ENCODE measurements around the gene TXK. TPM values are rescaled to one million over a fixed set of nuclear protein-coding genes. Genes with fewer than 3 reads are reported as not detected.

Gene TXK
- total RNA-seq, 1 donor from 2014 or later, result 0.50 TPM

DNA sequence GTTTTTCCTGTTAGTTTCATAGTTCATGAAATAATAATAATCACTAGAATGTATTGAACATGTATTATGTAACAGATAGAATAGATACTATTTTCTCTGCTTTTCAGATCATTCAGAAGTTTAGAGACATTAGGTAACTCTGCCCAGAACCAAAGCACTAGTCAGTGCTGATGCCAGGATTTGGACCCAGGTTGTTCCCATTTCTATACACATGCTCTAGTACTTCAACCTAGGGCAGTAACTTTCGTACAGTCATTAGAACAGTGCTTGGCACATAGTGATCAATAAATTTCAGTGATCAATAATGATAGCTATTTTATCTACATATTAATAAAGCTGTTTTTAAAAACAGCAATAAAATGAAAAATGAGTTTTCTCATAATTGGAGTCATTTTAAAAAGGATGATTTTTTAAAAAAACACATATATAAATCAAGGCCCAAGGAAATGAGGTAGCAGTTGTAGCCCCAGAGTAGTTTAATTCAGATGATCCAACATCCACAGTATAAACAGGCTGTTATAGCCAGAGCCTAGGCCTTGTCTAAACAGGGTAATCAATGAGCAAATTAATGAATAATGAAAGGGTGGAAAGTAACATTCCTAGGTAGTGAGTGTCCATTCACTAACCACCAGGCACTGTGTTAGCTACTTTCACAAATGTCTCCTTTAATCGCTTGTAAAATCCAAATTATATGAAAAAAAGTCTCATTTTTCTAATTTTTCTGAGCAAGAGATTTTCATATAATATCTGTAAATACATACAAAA is 25.6 kb downstream of the TXK start:
- Histone ChIP-seq H3K36me3 (ENCODE audit: insufficient read depth, low read length) (no peaks in the 10 kb centered on the region), H3K9me3 (ENCODE audit: insufficient read depth, low read depth, low read length) (no peaks in the 10 kb centered on the region), H3K4me1 (ENCODE audit: insufficient read depth, low read length) (no peaks in the 10 kb centered on the region), H3K4me2 (ENCODE audit: low read length) (no peak overlapping the region), H3K27me3 (ENCODE audit: insufficient read depth, low read length) (no peaks in the 10 kb centered on the region), H4K20me1 (ENCODE audit: insufficient read depth, low read length) (no peaks in the 10 kb centered on the region), H3K27ac (ENCODE audit: low read depth, low read length) (no peak overlapping the region), H3K4me3 (ENCODE audit: insufficient read depth, low read depth, low read length) (no peak overlapping the region), H3K9ac (ENCODE audit: low read length) (no peak overlapping the region), H2AFZ (ENCODE audit: low read depth, low read length) (no peak overlapping the region), H3K79me2 (ENCODE audit: insufficient read depth, low read length) (no peaks in the 10 kb centered on the region)
- Mint-ChIP-seq H3K4me1 (ENCODE audit: low read depth, unreplicated experiment) (peaks cover 11% of the 10 kb centered on the region), H3K36me3 (ENCODE audit: low read depth, unreplicated experiment) (no peaks in the 10 kb centered on the region), H3K27ac (ENCODE audit: unreplicated experiment) (no peak overlapping the region), H3K4me3 (ENCODE audit: unreplicated experiment) (no peak overlapping the region), H3K9me3 (ENCODE audit: unreplicated experiment) (no peaks in the 10 kb centered on the region), H3K27me3 (ENCODE audit: low read depth, unreplicated experiment) (no peaks in the 10 kb centered on the region)
- TF ChIP-seq EZH2 (IDR thresholded peaks at IDR 0.05; ENCODE audit: insufficient read depth, low read length), result no peak
- TF ChIP-seq, protein P1, sequence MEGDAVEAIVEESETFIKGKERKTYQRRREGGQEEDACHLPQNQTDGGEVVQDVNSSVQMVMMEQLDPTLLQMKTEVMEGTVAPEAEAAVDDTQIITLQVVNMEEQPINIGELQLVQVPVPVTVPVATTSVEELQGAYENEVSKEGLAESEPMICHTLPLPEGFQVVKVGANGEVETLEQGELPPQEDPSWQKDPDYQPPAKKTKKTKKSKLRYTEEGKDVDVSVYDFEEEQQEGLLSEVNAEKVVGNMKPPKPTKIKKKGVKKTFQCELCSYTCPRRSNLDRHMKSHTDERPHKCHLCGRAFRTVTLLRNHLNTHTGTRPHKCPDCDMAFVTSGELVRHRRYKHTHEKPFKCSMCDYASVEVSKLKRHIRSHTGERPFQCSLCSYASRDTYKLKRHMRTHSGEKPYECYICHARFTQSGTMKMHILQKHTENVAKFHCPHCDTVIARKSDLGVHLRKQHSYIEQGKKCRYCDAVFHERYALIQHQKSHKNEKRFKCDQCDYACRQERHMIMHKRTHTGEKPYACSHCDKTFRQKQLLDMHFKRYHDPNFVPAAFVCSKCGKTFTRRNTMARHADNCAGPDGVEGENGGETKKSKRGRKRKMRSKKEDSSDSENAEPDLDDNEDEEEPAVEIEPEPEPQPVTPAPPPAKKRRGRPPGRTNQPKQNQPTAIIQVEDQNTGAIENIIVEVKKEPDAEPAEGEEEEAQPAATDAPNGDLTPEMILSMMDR (IDR thresholded peaks at IDR 0.05; ENCODE audit: insufficient read depth, low read depth, low read length), result no peak
- DNase-seq (ENCODE audit: low read depth), result peak; percentile 15
- no peak for FAIRE-seq

DNA sequence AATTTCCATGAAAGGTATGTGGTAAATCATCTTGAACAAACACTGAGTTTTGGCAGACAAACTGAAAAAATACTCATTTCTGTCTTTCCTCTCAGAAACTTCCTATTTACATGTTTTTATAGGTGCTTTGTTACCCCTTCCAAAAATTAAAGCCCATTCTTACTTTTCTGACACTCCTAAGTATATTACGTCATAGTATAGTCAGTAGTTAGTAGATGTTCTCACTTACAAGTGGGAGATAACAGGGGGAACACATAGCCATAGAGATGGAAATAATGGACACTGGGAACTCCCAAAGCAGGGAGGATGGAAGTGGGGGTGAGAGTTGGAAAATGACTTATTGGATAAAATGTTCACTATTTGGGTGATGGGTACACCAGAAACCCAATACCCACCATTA is 28.8 kb downstream of the TXK start:
- no peak overlapping the region for H3K27ac ChIP-seq (ENCODE audit: low read depth, low read length)
- H3K9me3 ChIP-seq (ENCODE audit: insufficient read depth, low read depth, low read length), result no peaks in the 10 kb centered on the region
- no peaks in the 10 kb centered on the region for H4K20me1 ChIP-seq (ENCODE audit: insufficient read depth, low read length)
- H2AFZ ChIP-seq (ENCODE audit: low read depth, low read length), result no peak overlapping the region
- H3K4me2 ChIP-seq (ENCODE audit: low read length), result no peak overlapping the region
- Mint-ChIP-seq H3K9me3 (ENCODE audit: unreplicated experiment) (no peaks in the 10 kb centered on the region), H3K36me3 (ENCODE audit: low read depth, unreplicated experiment) (no peaks in the 10 kb centered on the region), H3K4me3 (ENCODE audit: unreplicated experiment) (no peak overlapping the region), H3K27me3 (ENCODE audit: low read depth, unreplicated experiment) (no peaks in the 10 kb centered on the region), H3K4me1 (ENCODE audit: low read depth, unreplicated experiment) (peaks cover 5% of the 10 kb centered on the region), H3K27ac (ENCODE audit: unreplicated experiment) (no peak overlapping the region)
- FAIRE-seq (no peak), DNase-seq (ENCODE audit: low read depth) (no peak)
- no peaks in the 10 kb centered on the region for H3K79me2 ChIP-seq (ENCODE audit: insufficient read depth, low read length)
- no peak for TF ChIP-seq EZH2 (IDR thresholded peaks at IDR 0.05; ENCODE audit: insufficient read depth, low read length)
- TF ChIP-seq, protein P1 (IDR thresholded peaks at IDR 0.05; ENCODE audit: insufficient read depth, low read depth, low read length), result no peak
- H3K36me3 ChIP-seq (ENCODE audit: insufficient read depth, low read length), result no peaks in the 10 kb centered on the region
- H3K27me3 ChIP-seq (ENCODE audit: insufficient read depth, low read length), result no peaks in the 10 kb centered on the region
- no peak overlapping the region for H3K4me3 ChIP-seq (ENCODE audit: insufficient read depth, low read depth, low read length)
- H3K4me1 ChIP-seq (ENCODE audit: insufficient read depth, low read length), result no peaks in the 10 kb centered on the region
- no peak overlapping the region for H3K9ac ChIP-seq (ENCODE audit: low read length)

DNA sequence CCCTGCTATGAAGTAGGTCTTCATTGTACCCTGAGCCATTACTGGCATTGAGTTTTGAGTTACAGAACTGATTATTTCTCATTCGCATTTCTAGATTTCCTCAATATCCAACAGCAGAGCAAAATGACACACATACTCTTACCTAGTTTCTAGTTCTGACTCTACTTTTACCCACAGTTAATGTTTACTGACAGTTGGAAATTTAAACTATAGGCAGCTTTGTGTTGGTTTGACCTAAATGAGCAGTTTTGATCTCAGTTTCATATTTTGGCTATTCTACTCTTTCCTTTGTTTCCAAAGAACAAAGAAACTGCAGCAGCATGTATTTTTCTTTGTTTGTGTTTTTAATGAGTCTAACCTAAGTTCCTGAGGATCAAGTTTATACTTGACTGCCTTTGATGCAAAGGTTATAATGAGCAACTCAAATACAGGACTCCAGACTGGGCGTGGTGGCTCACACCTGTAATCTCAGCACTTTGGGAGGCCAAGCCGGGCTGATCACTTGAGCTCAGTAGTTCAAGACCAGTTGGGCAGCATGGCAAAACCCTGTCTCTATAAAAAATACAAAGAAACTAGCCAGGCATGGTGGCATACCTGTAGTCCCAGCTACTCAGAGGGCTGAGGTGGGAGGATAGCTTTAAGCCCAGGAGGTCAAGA is 30.4 kb downstream of the TXK start:
- no peaks in the 10 kb centered on the region for H3K36me3 ChIP-seq (ENCODE audit: insufficient read depth, low read length)
- Mint-ChIP-seq H3K9me3 (ENCODE audit: unreplicated experiment) (no peaks in the 10 kb centered on the region), H3K4me3 (ENCODE audit: unreplicated experiment) (no peak overlapping the region), H3K27ac (ENCODE audit: unreplicated experiment) (no peak overlapping the region), H3K4me1 (ENCODE audit: low read depth, unreplicated experiment) (no peaks in the 10 kb centered on the region), H3K36me3 (ENCODE audit: low read depth, unreplicated experiment) (no peaks in the 10 kb centered on the region), H3K27me3 (ENCODE audit: low read depth, unreplicated experiment) (no peaks in the 10 kb centered on the region)
- H3K27ac ChIP-seq (ENCODE audit: low read depth, low read length), result no peak overlapping the region
- H3K79me2 ChIP-seq (ENCODE audit: insufficient read depth, low read length), result no peaks in the 10 kb centered on the region
- no peak overlapping the region for H2AFZ ChIP-seq (ENCODE audit: low read depth, low read length)
- H3K27me3 ChIP-seq (ENCODE audit: insufficient read depth, low read length), result no peaks in the 10 kb centered on the region
- H3K9ac ChIP-seq (ENCODE audit: low read length), result no peak overlapping the region
- no peaks in the 10 kb centered on the region for H4K20me1 ChIP-seq (ENCODE audit: insufficient read depth, low read length)
- H3K4me2 ChIP-seq (ENCODE audit: low read length), result no peak overlapping the region
- FAIRE-seq (no peak), DNase-seq (ENCODE audit: low read depth) (no peak)
- H3K4me1 ChIP-seq (ENCODE audit: insufficient read depth, low read length), result no peaks in the 10 kb centered on the region
- no peak overlapping the region for H3K4me3 ChIP-seq (ENCODE audit: insufficient read depth, low read depth, low read length)
- H3K9me3 ChIP-seq (ENCODE audit: insufficient read depth, low read depth, low read length), result no peaks in the 10 kb centered on the region
- TF ChIP-seq, protein P1 (IDR thresholded peaks at IDR 0.05; ENCODE audit: insufficient read depth, low read depth, low read length), result no peak
- TF ChIP-seq EZH2 (IDR thresholded peaks at IDR 0.05; ENCODE audit: insufficient read depth, low read length), result no peak

Data from astrocyte (in vitro differentiated cells and primary cell).